DOHH2 (cell line): ENCODE results near the gene MYLIP.

Experiments
- EZH2phosphoT487 ChIP-seq: fragments of 200-600 bp; sonication (generic); IDR thresholded peaks from 2 replicates; pipeline ENCODE4 v1.6.1; 2017; ENCODE audit warnings: borderline replicate concordance, mild to moderate bottlenecking, antibody characterized with exemption, low read length, moderate library complexity, mixed read lengths
- TF ChIP-seq, protein P1 (sequence below): fragments of 200-600 bp; sonication (generic); IDR thresholded peaks from one replicate; pipeline ENCODE4 v1.5.1; 2014; ENCODE audit warnings: antibody characterized with exemption, mild to moderate bottlenecking, low read depth, low read length; ENCODE audit not compliant: poor library complexity, severe bottlenecking

DNA sequence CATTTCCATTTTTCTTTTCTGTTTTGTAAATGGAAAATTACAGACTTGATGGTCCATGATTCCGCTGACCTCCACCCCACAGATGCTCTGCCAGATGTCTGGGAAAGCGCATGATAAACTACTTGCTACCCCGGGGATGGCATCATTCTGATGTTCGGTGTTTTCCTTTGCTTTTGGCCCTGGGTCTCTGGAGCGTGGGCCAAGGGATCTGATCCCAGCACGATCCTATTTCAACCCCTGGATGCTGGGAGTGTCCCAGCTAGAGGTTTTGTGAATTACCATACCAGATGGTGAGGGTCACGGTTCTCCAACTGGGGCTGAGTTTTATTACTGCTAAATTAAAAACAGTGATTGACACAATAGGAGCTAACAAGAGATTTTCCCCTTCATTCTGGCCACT, 25.2 kb upstream of the MYLIP start:
- TF ChIP-seq, protein P1, sequence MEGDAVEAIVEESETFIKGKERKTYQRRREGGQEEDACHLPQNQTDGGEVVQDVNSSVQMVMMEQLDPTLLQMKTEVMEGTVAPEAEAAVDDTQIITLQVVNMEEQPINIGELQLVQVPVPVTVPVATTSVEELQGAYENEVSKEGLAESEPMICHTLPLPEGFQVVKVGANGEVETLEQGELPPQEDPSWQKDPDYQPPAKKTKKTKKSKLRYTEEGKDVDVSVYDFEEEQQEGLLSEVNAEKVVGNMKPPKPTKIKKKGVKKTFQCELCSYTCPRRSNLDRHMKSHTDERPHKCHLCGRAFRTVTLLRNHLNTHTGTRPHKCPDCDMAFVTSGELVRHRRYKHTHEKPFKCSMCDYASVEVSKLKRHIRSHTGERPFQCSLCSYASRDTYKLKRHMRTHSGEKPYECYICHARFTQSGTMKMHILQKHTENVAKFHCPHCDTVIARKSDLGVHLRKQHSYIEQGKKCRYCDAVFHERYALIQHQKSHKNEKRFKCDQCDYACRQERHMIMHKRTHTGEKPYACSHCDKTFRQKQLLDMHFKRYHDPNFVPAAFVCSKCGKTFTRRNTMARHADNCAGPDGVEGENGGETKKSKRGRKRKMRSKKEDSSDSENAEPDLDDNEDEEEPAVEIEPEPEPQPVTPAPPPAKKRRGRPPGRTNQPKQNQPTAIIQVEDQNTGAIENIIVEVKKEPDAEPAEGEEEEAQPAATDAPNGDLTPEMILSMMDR = no peak
- TF ChIP-seq EZH2phosphoT487 = no peak
